IMR-90 (cell line): ENCODE results near the gene AUTS2. TPM values are rescaled to one million over a fixed set of nuclear protein-coding genes. Genes with fewer than 3 reads are reported as not detected.

Experiments used
- ATAC-seq: fragments of 200-7000 bp; cut with Tn5 transposase; 2 replicates; pipeline ENCODE4 v1.9.1; 2020; ENCODE audit warnings: low read depth, mild to moderate bottlenecking, moderate library complexity
- BruUV-seq: library from RNA; stranded (reverse); fragments of 400-500 nt; replicated peaks from 2 replicates; lab custom pipeline; 2021; lab: Mats Ljungman, UMichigan
- CTCF ChIA-PET: fragments of 300-600 bp; formaldehyde crosslinking; extraction: SDS; loops from one replicate; lab custom pipeline; 2021; ENCODE audit warnings: antibody characterized with exemption; lab: Yijun Ruan, JAX
- POLR2A ChIA-PET: fragments of 300-600 bp; sonication (Branson Sonifier 250); formaldehyde crosslinking; loops from one replicate; lab custom pipeline; 2022; ENCODE audit warnings: antibody characterized with exemption; ENCODE audit not compliant: unreplicated experiment; lab: Charles Lee
- DNase-seq: peaks from one replicate; pipeline ENCODE4 v3.0.0; 2013
- H2AFZ ChIP-seq: replicated peaks from 2 replicates; pipeline ENCODE3; 2013; ENCODE audit warnings: low read length, mild to moderate bottlenecking; ENCODE audit not compliant: poor library complexity
- H2AK5ac ChIP-seq: 2 replicates; pipeline ENCODE4 v1.6.1; 2013; ENCODE audit warnings: low read depth, low read length, inconsistent platforms
- H2AK9ac ChIP-seq: replicated peaks from 2 replicates; pipeline ENCODE3; 2013; ENCODE audit warnings: mild to moderate bottlenecking, low read depth, low read length, moderate library complexity; ENCODE audit not compliant: poor library complexity
- H2BK120ac ChIP-seq: 2 replicates; pipeline ENCODE4 v1.6.1; 2013; ENCODE audit warnings: low read depth, low read length, inconsistent platforms
- H2BK15ac ChIP-seq: 3 replicates; pipeline ENCODE4 v1.6.1; 2013; ENCODE audit warnings: low read depth, low read length, inconsistent platforms
- H2BK20ac ChIP-seq: 2 replicates; pipeline ENCODE4 v1.6.1; 2013; ENCODE audit warnings: low read depth, mild to moderate bottlenecking, inconsistent platforms, low read length, moderate library complexity
- H2BK5ac ChIP-seq: 2 replicates; pipeline ENCODE4 v1.6.1; 2013; ENCODE audit warnings: mild to moderate bottlenecking, low read depth, low read length, inconsistent platforms; ENCODE audit not compliant: poor library complexity, severe bottlenecking
- H3K14ac ChIP-seq: replicated peaks from 2 replicates; pipeline ENCODE4 v1.6.1; 2013; ENCODE audit warnings: low read depth, low read length, inconsistent platforms
- H3K18ac ChIP-seq: 2 replicates; pipeline ENCODE4 v1.6.1; 2013; ENCODE audit warnings: low read depth, low read length, control low read depth
- H3K23ac ChIP-seq: 2 replicates; pipeline ENCODE4 v1.6.1; 2013; ENCODE audit warnings: low read depth, low read length, inconsistent platforms
- H3K27ac ChIP-seq: 2 replicates; pipeline ENCODE4 v1.5.1; 2013; ENCODE audit warnings: mild to moderate bottlenecking, control low read depth, low read length; ENCODE audit not compliant: insufficient read depth
- H3K27me3 ChIP-seq: 2 replicates; pipeline ENCODE4 v1.6.1; 2013; ENCODE audit warnings: low read length; ENCODE audit not compliant: control insufficient read depth, insufficient read depth
- H3K36me3 ChIP-seq: 2 replicates; pipeline ENCODE4 v1.6.1; 2013; ENCODE audit warnings: low read length, mixed read lengths; ENCODE audit not compliant: control insufficient read depth, insufficient read depth
- H3K4ac ChIP-seq: 2 replicates; pipeline ENCODE4 v1.6.1; 2013; ENCODE audit warnings: low read depth, low read length, inconsistent platforms
- H3K4me1 ChIP-seq: 2 replicates; pipeline ENCODE4 v1.6.1; 2013; ENCODE audit warnings: low read length, mixed read lengths; ENCODE audit not compliant: control insufficient read depth, insufficient read depth
- H3K4me2 ChIP-seq: 2 replicates; pipeline ENCODE4 v1.6.1; 2013; ENCODE audit warnings: low read depth, mild to moderate bottlenecking, control low read depth, low read length, moderate library complexity
- H3K4me3 ChIP-seq: 2 replicates; pipeline ENCODE4 v1.5.1; 2013; ENCODE audit warnings: low read depth, mild to moderate bottlenecking, control low read depth, low read length, moderate library complexity; ENCODE audit not compliant: insufficient read depth
- H3K56ac ChIP-seq: 2 replicates; pipeline ENCODE4 v1.6.1; 2013; ENCODE audit warnings: low read length, inconsistent platforms; ENCODE audit not compliant: insufficient read depth; ENCODE audit errors: extremely low read depth
- H3K79me1 ChIP-seq, 2 experiments: 2 replicates each; pipeline ENCODE4 v1.6.1; 2013; ENCODE audit warnings: low read length in 2 of 2, inconsistent platforms in 1 of 2, low read depth in 1 of 2
- H3K9ac ChIP-seq: 2 replicates; pipeline ENCODE4 v1.6.1; 2013; ENCODE audit warnings: low read depth, low read length, control low read depth
- H3K9me1 ChIP-seq: 2 replicates; pipeline ENCODE4 v1.6.1; 2013; ENCODE audit warnings: low read length, inconsistent platforms; ENCODE audit not compliant: insufficient read depth
- H3K9me3 ChIP-seq: 2 replicates; pipeline ENCODE4 v1.6.1; 2013; ENCODE audit warnings: low read length; ENCODE audit not compliant: control insufficient read depth, insufficient read depth
- H4K20me1 ChIP-seq: 2 replicates; pipeline ENCODE4 v1.6.1; 2013; ENCODE audit warnings: low read length, inconsistent platforms; ENCODE audit not compliant: insufficient read depth
- H4K5ac ChIP-seq: 2 replicates; pipeline ENCODE4 v1.6.1; 2013; ENCODE audit warnings: mild to moderate bottlenecking, low read depth, low read length, control low read depth
- H4K8ac ChIP-seq, 2 experiments: 2 replicates each; pipeline ENCODE4 v1.6.1; 2013; ENCODE audit warnings: low read depth in 2 of 2, low read length in 2 of 2, control low read depth in 1 of 2, inconsistent platforms in 1 of 2
- H4K91ac ChIP-seq: 2 replicates; pipeline ENCODE4 v1.6.1; 2013; ENCODE audit warnings: low read depth, low read length, inconsistent platforms; ENCODE audit not compliant: insufficient read depth
- CEBPB ChIP-seq: IDR thresholded peaks from 2 replicates; pipeline ENCODE4 v1.6.1; 2012; ENCODE audit warnings: low read depth, low read length, improper control_type of control experiment
- CHD1 ChIP-seq: IDR thresholded peaks from 2 replicates; pipeline ENCODE4 v1.6.1; 2012; ENCODE audit warnings: low read depth, low read length, improper control_type of control experiment
- MAFK ChIP-seq: IDR thresholded peaks from 2 replicates; pipeline ENCODE4 v1.6.1; 2012; ENCODE audit warnings: low read depth, low read length, improper control_type of control experiment
- RCOR1 ChIP-seq: IDR thresholded peaks from 2 replicates; pipeline ENCODE4 v1.6.1; 2012; ENCODE audit warnings: mild to moderate bottlenecking, low read length, improper control_type of control experiment; ENCODE audit not compliant: insufficient replicate concordance
- WGBS, 2 experiments: methylation state at CpG; one replicate each; pipeline versions ENCODE4 v1.1.5 to v1.1.7; 2013; ENCODE audit warnings: missing lambda C conversion rate in 2 of 2; ENCODE audit not compliant: insufficient read length in 1 of 2; ENCODE audit errors: extremely low coverage in 2 of 2; 5-methylcytosine and 5-hydroxymethylcytosine counted together
- dilution Hi-C: fragments of 300-500 bp; cut with HindIII; formaldehyde crosslinking; loops from one replicate; pipeline ENCODE4 v1.14.3; 2018; ENCODE audit warnings: low sequenced_read_pairs; ENCODE audit not compliant: unreplicated experiment
- in situ Hi-C: fragments of 300-500 bp; cut with MboI; formaldehyde crosslinking; loops from 3 replicates; pipeline ENCODE4 v1.14.3; 2019; ENCODE audit warnings: low sequenced_read_pairs, inconsistent platforms, mixed read lengths
- intact Hi-C: fragments of 100-400 bp; cut with micrococcal nuclease; formaldehyde crosslinking; loops from 2 replicates; pipeline ENCODE4 v1.10.0; 2022
- polyA plus RNA-seq, 3 experiments: library from polyadenylated mRNA; depleted of rRNA; stranded (reverse); fragments of >200 nt; gene quantifications; 2 replicates each; pipeline ENCODE4 v1.2.3, GENCODE V29; 2012; ENCODE audit warnings: low replicate concordance in 1 of 3
- total RNA-seq: library from RNA; depleted of rRNA; stranded (reverse); fragments of >200 nt; gene quantifications from 2 replicates; pipeline ENCODE4 v1.2.3, GENCODE V29; 2012

Gene AUTS2
- total and polyA plus RNA-seq, 2 of the 4 experiments (the other 2 are of a cell fraction): 0.90 to 3.0 TPM

DNA sequence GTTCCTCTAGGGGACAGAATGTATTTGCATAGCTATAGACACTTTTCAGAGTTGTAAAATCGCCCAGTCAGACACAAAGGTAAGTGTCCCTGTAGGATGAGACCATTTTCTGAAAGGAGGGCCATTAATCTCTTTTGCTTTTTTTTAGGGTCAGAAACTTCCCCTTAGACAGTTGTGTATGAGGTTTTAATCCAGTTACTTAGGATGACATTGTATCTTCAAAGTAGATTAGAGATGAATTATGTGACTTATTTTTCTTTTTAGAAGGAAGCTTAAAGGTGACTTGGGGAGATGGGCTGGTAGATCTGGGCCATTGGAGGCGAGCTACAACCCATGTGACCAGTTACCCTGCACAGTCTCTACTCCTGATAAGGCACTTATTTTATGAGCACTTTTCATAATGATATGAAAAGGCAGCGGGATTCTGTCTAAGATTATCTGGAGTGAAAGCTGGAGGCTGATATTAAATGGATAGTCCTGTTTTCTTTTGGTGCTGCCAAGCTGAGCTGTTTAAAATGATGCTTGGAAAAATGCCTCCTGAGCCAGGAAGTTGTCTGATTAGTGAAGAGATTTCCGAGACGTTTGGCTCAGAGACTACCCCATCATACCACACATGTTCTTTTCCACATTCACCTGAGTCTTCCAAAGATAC is 264.3 kb downstream of the AUTS2 start:
- Histone ChIP-seq H3K23ac (no peak overlapping the region), H2AFZ (no peak overlapping the region), H3K9me1 (no peaks in the 10 kb centered on the region), H3K14ac (no peak overlapping the region), H4K5ac (no peak overlapping the region), H2BK5ac (no peak overlapping the region), H3K36me3 (no peaks in the 10 kb centered on the region), H2BK20ac (no peak overlapping the region), H3K4ac (no peak overlapping the region), H3K4me3 (no peak overlapping the region), H4K20me1 (no peaks in the 10 kb centered on the region), H3K9me3 (no peaks in the 10 kb centered on the region), H2BK120ac (no peak overlapping the region), H2AK9ac (no peak overlapping the region), H4K8ac (no peak overlapping the region), H3K4me1 (no peaks in the 10 kb centered on the region), H2AK5ac (no peak overlapping the region), H2BK15ac (no peak overlapping the region), H3K27ac (no peak overlapping the region), H3K18ac (no peak overlapping the region), H3K27me3 (no peaks in the 10 kb centered on the region), H3K9ac (no peak overlapping the region), H3K56ac (no peak overlapping the region), H4K91ac (no peak overlapping the region), H3K79me1 (no peaks in the 10 kb centered on the region), H3K4me2 (no peak overlapping the region)
- DNase-seq: no peak
- no TSS peak for BruUV-seq
- dilution Hi-C loops (no loop called here), in situ Hi-C loops (no loop called here), intact Hi-C loops (no loop called here)
- CTCF ChIA-PET: no interaction called here
- WGBS, 2 experiments: no CpG with 5 or more reads among the region's 5 CpGs
- ATAC-seq: no peak
- POLR2A ChIA-PET: no interaction called here
- TF ChIP-seq CEBPB (no peak), MAFK (no peak), CHD1 (no peak), RCOR1 (no peak)
